Glutamatergic neuron (in vitro differentiated cells): ENCODE measurements around the gene MTSS2. TPM values are rescaled to one million over a fixed set of nuclear protein-coding genes. Genes with fewer than 3 reads are reported as not detected.
A peak's percentile ranks its signal among the peaks of the same experiment; 100 is the strongest.

Experiments
- DNase-seq: peaks from one replicate; pipeline ENCODE4 v3.0.0; 2022
- H3K27ac Mint-ChIP-seq: one replicate; pipeline ENCODE4 v1.8.0; 2020; ENCODE audit warnings: mild to moderate bottlenecking, mixed read lengths, inconsistent platforms; ENCODE audit not compliant: unreplicated experiment
- H3K27me3 Mint-ChIP-seq: one replicate; pipeline ENCODE4 v1.8.0; 2020; ENCODE audit warnings: mild to moderate bottlenecking, moderate library complexity, mixed read lengths, inconsistent platforms; ENCODE audit not compliant: unreplicated experiment
- H3K36me3 Mint-ChIP-seq: one replicate; pipeline ENCODE4 v1.8.0; 2020; ENCODE audit warnings: mild to moderate bottlenecking, mixed read lengths, inconsistent platforms; ENCODE audit not compliant: unreplicated experiment
- H3K4me1 Mint-ChIP-seq: one replicate; pipeline ENCODE4 v1.8.0; 2020; ENCODE audit warnings: mild to moderate bottlenecking, low read depth, mixed read lengths, inconsistent platforms; ENCODE audit not compliant: unreplicated experiment
- H3K4me3 Mint-ChIP-seq: one replicate; pipeline ENCODE4 v1.8.0; 2020; ENCODE audit warnings: mild to moderate bottlenecking, mixed read lengths, inconsistent platforms; ENCODE audit not compliant: unreplicated experiment
- H3K9me3 Mint-ChIP-seq: one replicate; pipeline ENCODE4 v1.8.0; 2020; ENCODE audit warnings: mild to moderate bottlenecking, moderate library complexity, mixed read lengths, inconsistent platforms; ENCODE audit not compliant: unreplicated experiment
- CTCF ChIP-seq: fragments of 200-600 bp; sonication (generic); IDR thresholded peaks from one replicate; pipeline ENCODE4 v1.5.0; 2021; ENCODE audit not compliant: partially characterized antibody, unreplicated experiment
- total RNA-seq: library from RNA; stranded (reverse); fragmentation: NEBNext Ultra II Directional; extraction: Animal tissue kit (Norgen Biotek cat#: 25700); gene quantifications from one replicate; pipeline ENCODE4 v1.2.1, GENCODE V29; 2021; ENCODE audit not compliant: unreplicated experiment

MTSS2 gene
- total RNA-seq, 1 donor from 2014 or later = 36.2 TPM

- Mint-ChIP-seq H3K27me3 (peaks cover 11% of the 10 kb centered on the region), H3K27ac (peak overlapping the region; percentile 77), H3K4me3 (no peak overlapping the region), H3K4me1 (peaks cover 16% of the 10 kb centered on the region), H3K9me3 (peaks cover 17% of the 10 kb centered on the region), H3K36me3 (peaks cover 4% of the 10 kb centered on the region)
- DNase-seq = no peak
- no peak for TF ChIP-seq CTCF
Measured at GRCh38 chr16:70701036-70701435, 15.2 kb upstream of the MTSS2 start.

GRCh38 chr16:70700101-70701020, 14.5 kb upstream of the MTSS2 start:
- peaks cover 11% of the 10 kb centered on the region for H3K27me3 Mint-ChIP-seq
- no peak for TF ChIP-seq CTCF
- no peak overlapping the region for H3K27ac Mint-ChIP-seq
- peaks cover 17% of the 10 kb centered on the region for H3K9me3 Mint-ChIP-seq
- peaks cover 4% of the 10 kb centered on the region for H3K36me3 Mint-ChIP-seq
- no peak overlapping the region for H3K4me3 Mint-ChIP-seq
- H3K4me1 Mint-ChIP-seq = peaks cover 16% of the 10 kb centered on the region
- no peak for DNase-seq

GRCh38 chr16:70699696-70700095, 13.8 kb upstream of the MTSS2 start:
- peaks cover 17% of the 10 kb centered on the region for H3K9me3 Mint-ChIP-seq
- no peak overlapping the region for H3K4me3 Mint-ChIP-seq
- no peak for DNase-seq
- H3K4me1 Mint-ChIP-seq = peaks cover 16% of the 10 kb centered on the region
- H3K36me3 Mint-ChIP-seq = peaks cover 4% of the 10 kb centered on the region
- H3K27me3 Mint-ChIP-seq = peaks cover 11% of the 10 kb centered on the region
- H3K27ac Mint-ChIP-seq = no peak overlapping the region
- TF ChIP-seq CTCF = no peak

GRCh38 chr16:70698901-70699300, 13.0 kb upstream of the MTSS2 start:
- H3K9me3 Mint-ChIP-seq = peaks cover 17% of the 10 kb centered on the region
- no peak overlapping the region for H3K4me3 Mint-ChIP-seq
- H3K27ac Mint-ChIP-seq = peak overlapping the region; percentile 43
- peaks cover 4% of the 10 kb centered on the region for H3K36me3 Mint-ChIP-seq
- no peak for TF ChIP-seq CTCF
- no peak for DNase-seq
- H3K4me1 Mint-ChIP-seq = peaks cover 16% of the 10 kb centered on the region
- H3K27me3 Mint-ChIP-seq = peaks cover 11% of the 10 kb centered on the region

- H3K4me1 Mint-ChIP-seq = peaks cover 19% of the 10 kb centered on the region
- H3K27me3 Mint-ChIP-seq = peaks cover 12% of the 10 kb centered on the region
- H3K9me3 Mint-ChIP-seq = peaks cover 17% of the 10 kb centered on the region
- TF ChIP-seq CTCF = no peak
- H3K4me3 Mint-ChIP-seq = no peak overlapping the region
- H3K27ac Mint-ChIP-seq = no peak overlapping the region
- DNase-seq = no peak
- H3K36me3 Mint-ChIP-seq = peaks cover 4% of the 10 kb centered on the region
Measured at GRCh38 chr16:70697594-70698170, 11.8 kb upstream of the MTSS2 start.
